ENCODE data around the gene RNF152. TPM values are rescaled to one million over a fixed set of nuclear protein-coding genes. Genes with fewer than 3 reads are reported as not detected.
"Not testable (repeated sequence)": the region's sequence is repeated elsewhere in the genome, so short reads cannot be mapped to it uniquely, and the experiment has no call there.

Gene RNF152
- polyA plus RNA-seq, 1 donor from 2014 or later, result 22.9 TPM

GRCh38 chr18:61782545-61782944, 110.3 kb downstream of the RNF152 start:
- Histone ChIP-seq H3K79me2 (replicated peaks; ENCODE audit: insufficient read depth, low read length) (no peaks in the 10 kb centered on the region), H3K9ac (ENCODE audit: low read length) (no peak overlapping the region), H3K4me3 (ENCODE audit: low read length) (no peak overlapping the region), H3K9me2 (ENCODE audit: insufficient read depth, low read length) (no peaks in the 10 kb centered on the region), H3F3A (ENCODE audit: insufficient read depth, low read length, poor library complexity, severe bottlenecking) (no peaks in the 10 kb centered on the region), H3K27ac (ENCODE audit: low read length) (no peak overlapping the region), H4K20me1 (ENCODE audit: insufficient read depth) (no peaks in the 10 kb centered on the region), H2AFZ (ENCODE audit: low read depth, low read length) (no peak overlapping the region), H3K4me2 (ENCODE audit: low read length) (no peak overlapping the region), H3K9me3 (ENCODE audit: low read length) (no peaks in the 10 kb centered on the region), H3K36me3 (ENCODE audit: insufficient read depth, low read length) (no peaks in the 10 kb centered on the region), H3K27me3 (ENCODE audit: insufficient read depth, low read depth, low read length) (no peaks in the 10 kb centered on the region)
- no peak for TF ChIP-seq SMC3 (conservative IDR thresholded peaks at IDR 0.05; ENCODE audit: poor library complexity)
- TF ChIP-seq EP300 (conservative IDR thresholded peaks at IDR 0.05; ENCODE audit: poor library complexity, severe bottlenecking), result no peak
- TF ChIP-seq POLR2AphosphoS5 (IDR thresholded peaks at IDR 0.05), result no peak
- no peak for TF ChIP-seq EZH2 (IDR thresholded peaks at IDR 0.05; ENCODE audit: borderline replicate concordance, insufficient read depth, low read length, poor library complexity, severe bottlenecking)
- TF ChIP-seq TAF1 (IDR thresholded peaks at IDR 0.05; ENCODE audit: low read depth), result no peak
- TF ChIP-seq MXI1 (conservative IDR thresholded peaks at IDR 0.05; ENCODE audit: poor library complexity, severe bottlenecking), result no peak

GRCh38 chr18:61776201-61776600, 116.6 kb downstream of the RNF152 start:
- H3K27ac ChIP-seq (ENCODE audit: low read length); H3K4me3 ChIP-seq (ENCODE audit: low read length); H3K9ac ChIP-seq (ENCODE audit: low read length); H3K9me2 ChIP-seq (ENCODE audit: insufficient read depth, low read length); H3K27me3 ChIP-seq (ENCODE audit: insufficient read depth, low read depth, low read length); H3K36me3 ChIP-seq (ENCODE audit: insufficient read depth, low read length); H3K4me2 ChIP-seq (ENCODE audit: low read length); H4K20me1 ChIP-seq (ENCODE audit: insufficient read depth); H3K9me3 ChIP-seq (ENCODE audit: low read length); H2AFZ ChIP-seq (ENCODE audit: low read depth, low read length); H3F3A ChIP-seq (ENCODE audit: insufficient read depth, low read length, poor library complexity, severe bottlenecking); H3K79me2 ChIP-seq (replicated peaks; ENCODE audit: insufficient read depth, low read length): not testable (repeated sequence)

- TF ChIP-seq MXI1 (conservative IDR thresholded peaks at IDR 0.05; ENCODE audit: poor library complexity, severe bottlenecking) (no peak), REST (IDR thresholded peaks at IDR 0.05; ENCODE audit: borderline replicate concordance) (no peak), TAF1 (IDR thresholded peaks at IDR 0.05; ENCODE audit: low read depth) (no peak), RAD21 (conservative IDR thresholded peaks at IDR 0.05) (no peak), CTCF (IDR thresholded peaks at IDR 0.05; ENCODE audit: poor library complexity, severe bottlenecking) (no peak), SMC3 (conservative IDR thresholded peaks at IDR 0.05; ENCODE audit: poor library complexity) (no peak), POLR2AphosphoS5 (IDR thresholded peaks at IDR 0.05) (no peak), EZH2 (IDR thresholded peaks at IDR 0.05; ENCODE audit: borderline replicate concordance, insufficient read depth, low read length, poor library complexity, severe bottlenecking) (no peak), EP300 (conservative IDR thresholded peaks at IDR 0.05; ENCODE audit: poor library complexity, severe bottlenecking) (no peak)
- Histone ChIP-seq H3K79me2 (replicated peaks; ENCODE audit: insufficient read depth, low read length) (no peaks in the 10 kb centered on the region), H4K20me1 (ENCODE audit: insufficient read depth) (no peaks in the 10 kb centered on the region), H3K27ac (ENCODE audit: low read length) (no peak overlapping the region), H3K4me2 (ENCODE audit: low read length) (no peak overlapping the region), H3K36me3 (ENCODE audit: insufficient read depth, low read length) (no peaks in the 10 kb centered on the region), H3K9ac (ENCODE audit: low read length) (no peak overlapping the region), H3K27me3 (ENCODE audit: insufficient read depth, low read depth, low read length) (no peaks in the 10 kb centered on the region), H2AFZ (ENCODE audit: low read depth, low read length) (no peak overlapping the region), H3F3A (ENCODE audit: insufficient read depth, low read length, poor library complexity, severe bottlenecking) (no peaks in the 10 kb centered on the region), H3K9me3 (ENCODE audit: low read length) (no peaks in the 10 kb centered on the region), H3K9me2 (ENCODE audit: insufficient read depth, low read length) (no peaks in the 10 kb centered on the region), H3K4me3 (ENCODE audit: low read length) (no peak overlapping the region)
These were observed 118.0 kb downstream of the RNF152 start for GRCh38 chr18:61774846-61775245.
